Panc1 (cell line): ENCODE data around the gene RAB11FIP3. TPM values are rescaled to one million over a fixed set of nuclear protein-coding genes. Genes with fewer than 3 reads are reported as not detected.

Source experiments
- ATAC-seq: fragments of 200-7000 bp; cut with Tn5 transposase; 2 replicates; pipeline ENCODE4 v1.9.1; 2020; ENCODE audit warnings: mild to moderate bottlenecking, moderate library complexity
- BruUV-seq: library from RNA; stranded (reverse); fragments of 400-500 nt; replicated peaks from 2 replicates; lab custom pipeline; 2021; lab: Mats Ljungman, UMichigan
- CTCF ChIA-PET: fragments of 300-600 bp; sonication (Branson Sonifier 250); formaldehyde crosslinking; loops from one replicate; lab custom pipeline; 2022; ENCODE audit warnings: antibody characterized with exemption; lab: Charles Lee
- POLR2A ChIA-PET: fragments of 300-600 bp; sonication (Branson Sonifier 250); formaldehyde crosslinking; loops from one replicate; lab custom pipeline; 2022; ENCODE audit warnings: antibody characterized with exemption; lab: Charles Lee
- DNase-seq: peaks from one replicate; pipeline ENCODE4 v3.0.0-alpha.2; 2010; ENCODE audit warnings: low read depth, low spot score
- H3K27ac ChIP-seq: 2 replicates; pipeline ENCODE4 v1.5.1; 2011; ENCODE audit warnings: mild to moderate bottlenecking, low read length, inconsistent platforms
- H3K27me3 ChIP-seq: fragments of 200-500 bp; sonication (Bioruptor generic); 2 replicates; pipeline ENCODE4 v1.6.0; 2014; ENCODE audit warnings: low read length, inconsistent platforms; ENCODE audit not compliant: control insufficient read depth, insufficient read depth
- H3K36me3 ChIP-seq: fragments of 200-500 bp; sonication (Bioruptor generic); 2 replicates; pipeline ENCODE4 v1.5.1; 2014; ENCODE audit warnings: inconsistent platforms, mild to moderate bottlenecking, low read length, moderate library complexity; ENCODE audit not compliant: control insufficient read depth, insufficient read depth
- H3K4me1 ChIP-seq: 2 replicates; pipeline ENCODE4 v1.5.1; 2011; ENCODE audit warnings: inconsistent platforms, mild to moderate bottlenecking, low read length, moderate library complexity; ENCODE audit not compliant: control insufficient read depth, insufficient read depth
- H3K4me3 ChIP-seq, 2 experiments: 2 replicates each; pipeline ENCODE4 v1.5.1; 2011 to 2012; ENCODE audit warnings: low read depth in 2 of 2, low read length in 2 of 2, mild to moderate bottlenecking in 2 of 2, inconsistent platforms in 1 of 2, moderate library complexity in 1 of 2
- H3K9me3 ChIP-seq: fragments of 200-500 bp; sonication (Bioruptor generic); 2 replicates; pipeline ENCODE4 v1.5.1; 2014; ENCODE audit warnings: low read depth, mild to moderate bottlenecking, inconsistent platforms, low read length, moderate library complexity; ENCODE audit not compliant: control insufficient read depth, insufficient read depth
- CTCF ChIP-seq: fragments of 450-650 bp; IDR thresholded peaks from 2 replicates; pipeline ENCODE4 v1.5.1; 2017; ENCODE audit warnings: mild to moderate bottlenecking
- POLR2AphosphoS5 ChIP-seq: IDR thresholded peaks from 2 replicates; pipeline ENCODE4 v1.6.1; 2012; ENCODE audit warnings: mild to moderate bottlenecking, low read depth, low read length, moderate library complexity
- REST ChIP-seq, 2 experiments: IDR thresholded peaks; 2 replicates each; pipeline ENCODE4 v1.6.1; 2011 to 2012; ENCODE audit warnings: low read depth in 2 of 2, control low read depth in 1 of 2, low read length in 1 of 2, mild to moderate bottlenecking in 1 of 2, moderate library complexity in 1 of 2; ENCODE audit not compliant: insufficient read depth in 1 of 2
- SIN3A ChIP-seq: IDR thresholded peaks from 2 replicates; pipeline ENCODE4 v1.6.1; 2012; ENCODE audit warnings: low read depth, mild to moderate bottlenecking, low read length, moderate library complexity, borderline replicate concordance; ENCODE audit not compliant: insufficient read depth
- TCF7L2 ChIP-seq: IDR thresholded peaks from 2 replicates; pipeline ENCODE4 v1.6.1; 2011; ENCODE audit warnings: mild to moderate bottlenecking, low read depth, low read length, inconsistent platforms
- in situ Hi-C: cut with HindIII; loops from 2 replicates; pipeline ENCODE4 v1.10.0; 2016; ENCODE audit warnings: low sequenced_read_pairs, low pct_unique_long_range_greater_than_20kb
- intact Hi-C: fragments of 100-400 bp; cut with micrococcal nuclease; formaldehyde crosslinking; loops from one replicate; pipeline ENCODE4 v1.10.0; 2022; ENCODE audit not compliant: unreplicated experiment
- total RNA-seq: library from RNA; stranded (reverse); gene quantifications from one replicate; pipeline ENCODE4 v1.2.1, GENCODE V29; 2021; ENCODE audit not compliant: unreplicated experiment

The RAB11FIP3 gene
- total RNA-seq, 1 experiment from 2014 or later = 57.3 TPM

- Histone ChIP-seq H3K4me1 (no peaks in the 10 kb centered on the region), H3K4me3 (no peak overlapping the region), H3K36me3 (no peaks in the 10 kb centered on the region), H3K27ac (no peak overlapping the region), H3K9me3 (no peaks in the 10 kb centered on the region), H3K27me3 (no peaks in the 10 kb centered on the region)
- no peak for TF ChIP-seq REST (IDR thresholded peaks at IDR 0.05; ENCODE audit: insufficient read depth in 1 of 2, low read depth in 2 of 2, low read length in 1 of 2)
- TF ChIP-seq POLR2AphosphoS5 = no peak
- no peak for TF ChIP-seq CTCF
- TF ChIP-seq SIN3A = no peak
- TF ChIP-seq TCF7L2 = no peak
- ATAC-seq (no peak), DNase-seq (no peak)
- intact Hi-C loops (no loop called here), in situ Hi-C loops (no loop called here)
- ChIA-PET POLR2A (interaction anchor here (0.5 kb wide), 1 partner anchor 38 kb away, joined by 3 read pairs; no protein-coding TSS in a partner anchor), CTCF (interaction anchor here (0.6 kb wide), 1 partner anchor 20 kb away, joined by 5 read pairs; no protein-coding TSS in a partner anchor)
- no TSS peak for BruUV-seq
Measured at GRCh38 chr16:470418-470817, 45.0 kb downstream of the RAB11FIP3 start.

- no peaks in the 10 kb centered on the region for H3K9me3 ChIP-seq
- no peaks in the 10 kb centered on the region for H3K4me1 ChIP-seq
- ChIA-PET POLR2A (no interaction called here), CTCF (no interaction called here)
- TF ChIP-seq POLR2AphosphoS5 = no peak
- no peak for TF ChIP-seq REST (IDR thresholded peaks at IDR 0.05; ENCODE audit: insufficient read depth in 1 of 2, low read depth in 2 of 2, low read length in 1 of 2)
- no peak for TF ChIP-seq SIN3A
- no peak for TF ChIP-seq CTCF
- TF ChIP-seq TCF7L2 = no peak
- no peaks in the 10 kb centered on the region for H3K27me3 ChIP-seq
- in situ Hi-C loops = no loop called here
- BruUV-seq = no TSS peak
- ATAC-seq (no peak), DNase-seq (no peak)
- H3K4me3 ChIP-seq = no peak overlapping the region
- H3K27ac ChIP-seq = no peak overlapping the region
- H3K36me3 ChIP-seq = no peaks in the 10 kb centered on the region
- intact Hi-C loops = no loop called here
Measured at GRCh38 chr16:471353-472198, 46.1 kb downstream of the RAB11FIP3 start.
